NK-92 (cell line): Measurements from ENCODE around the gene KCNQ2.

Experiments
- DNase-seq: peaks from one replicate; lab custom pipeline; 2025; ENCODE audit not compliant: unreplicated experiment; lab: John Stamatoyannopoulos, UW

The KCNQ2 gene

DNA sequence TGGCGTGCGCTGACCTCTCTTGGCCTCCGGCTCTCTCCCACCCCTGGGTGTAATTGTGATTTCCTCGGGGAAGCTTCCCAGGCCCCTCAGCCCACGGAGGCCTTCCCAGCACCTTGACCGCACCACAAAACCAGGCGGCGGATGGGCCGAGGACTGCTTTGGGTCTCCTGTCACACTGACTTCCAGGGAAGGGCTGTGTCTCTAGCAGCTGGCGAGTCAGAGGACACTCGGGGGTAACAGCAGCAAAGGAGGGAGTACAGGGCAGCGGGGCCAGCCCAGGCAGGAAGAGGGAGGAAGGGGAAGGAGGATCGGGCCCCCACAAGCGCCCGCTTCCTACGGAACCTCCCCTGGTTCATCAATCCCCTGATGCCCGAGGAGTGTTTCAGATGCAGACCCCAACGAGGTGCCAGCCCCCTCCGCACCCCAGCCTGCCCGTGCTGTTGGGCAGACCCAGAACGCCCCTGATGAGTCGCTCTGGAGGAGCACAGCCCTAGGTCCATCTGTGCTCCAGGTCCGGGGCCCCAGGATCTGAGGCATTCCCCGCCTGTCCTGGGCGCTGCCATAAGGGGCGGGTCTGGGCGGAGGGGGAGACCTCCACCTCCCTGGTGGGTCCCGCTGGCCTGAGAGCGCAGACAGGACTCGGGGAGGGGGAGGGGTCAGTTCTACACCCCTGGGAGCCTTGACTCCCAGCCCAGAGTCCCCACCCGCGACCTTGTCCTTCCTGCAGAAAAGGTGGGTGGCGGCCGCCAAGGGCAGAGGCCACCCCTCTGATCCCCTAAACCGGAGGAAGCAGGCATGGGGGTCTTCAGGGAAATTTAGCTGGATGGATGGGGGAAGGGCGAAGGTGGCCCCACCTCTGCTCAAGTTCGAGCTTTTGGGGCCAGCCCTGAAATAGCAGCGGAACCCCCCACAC lies 112.3 kb downstream of the KCNQ2 start:
- no peak for DNase-seq

DNA sequence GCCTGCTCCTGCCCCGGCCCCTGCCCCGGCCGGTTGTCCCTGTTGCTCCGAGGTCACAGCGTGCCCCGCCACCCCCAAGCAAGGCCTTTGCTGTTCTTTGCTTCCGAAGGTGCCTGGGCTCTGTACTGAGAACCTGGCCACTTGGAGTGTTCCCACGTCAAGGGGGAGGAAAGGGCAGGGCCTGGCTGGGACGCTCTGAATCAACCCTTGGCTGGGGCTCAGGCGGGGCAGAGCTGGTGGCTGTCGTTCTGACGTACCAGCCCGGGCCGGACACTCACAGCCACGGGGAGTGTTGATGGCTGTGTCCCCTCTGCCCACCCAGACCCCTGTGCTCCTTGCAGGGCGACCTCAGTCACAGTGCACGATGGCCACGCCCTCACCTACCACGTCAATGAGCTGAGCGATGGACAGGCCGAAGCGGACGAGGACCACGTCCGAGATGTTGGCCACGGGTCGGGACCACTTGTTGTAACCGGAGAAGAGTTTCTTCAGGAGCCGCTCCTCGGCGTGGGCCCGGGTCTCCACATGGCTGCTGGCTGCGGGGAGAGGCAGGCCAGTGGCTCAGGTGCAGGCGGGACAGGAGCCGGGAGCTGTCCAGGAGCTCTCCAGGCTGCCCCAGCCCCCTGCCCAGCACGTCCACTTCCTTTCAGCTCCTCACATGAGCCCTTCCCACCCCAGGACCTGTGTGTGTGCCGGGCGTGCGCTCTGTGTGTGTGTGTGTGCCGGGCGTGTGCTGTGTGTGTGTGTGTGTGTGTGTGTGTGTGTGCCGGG lies 113.1 kb downstream of the KCNQ2 start:
- DNase-seq, result no peak

DNA sequence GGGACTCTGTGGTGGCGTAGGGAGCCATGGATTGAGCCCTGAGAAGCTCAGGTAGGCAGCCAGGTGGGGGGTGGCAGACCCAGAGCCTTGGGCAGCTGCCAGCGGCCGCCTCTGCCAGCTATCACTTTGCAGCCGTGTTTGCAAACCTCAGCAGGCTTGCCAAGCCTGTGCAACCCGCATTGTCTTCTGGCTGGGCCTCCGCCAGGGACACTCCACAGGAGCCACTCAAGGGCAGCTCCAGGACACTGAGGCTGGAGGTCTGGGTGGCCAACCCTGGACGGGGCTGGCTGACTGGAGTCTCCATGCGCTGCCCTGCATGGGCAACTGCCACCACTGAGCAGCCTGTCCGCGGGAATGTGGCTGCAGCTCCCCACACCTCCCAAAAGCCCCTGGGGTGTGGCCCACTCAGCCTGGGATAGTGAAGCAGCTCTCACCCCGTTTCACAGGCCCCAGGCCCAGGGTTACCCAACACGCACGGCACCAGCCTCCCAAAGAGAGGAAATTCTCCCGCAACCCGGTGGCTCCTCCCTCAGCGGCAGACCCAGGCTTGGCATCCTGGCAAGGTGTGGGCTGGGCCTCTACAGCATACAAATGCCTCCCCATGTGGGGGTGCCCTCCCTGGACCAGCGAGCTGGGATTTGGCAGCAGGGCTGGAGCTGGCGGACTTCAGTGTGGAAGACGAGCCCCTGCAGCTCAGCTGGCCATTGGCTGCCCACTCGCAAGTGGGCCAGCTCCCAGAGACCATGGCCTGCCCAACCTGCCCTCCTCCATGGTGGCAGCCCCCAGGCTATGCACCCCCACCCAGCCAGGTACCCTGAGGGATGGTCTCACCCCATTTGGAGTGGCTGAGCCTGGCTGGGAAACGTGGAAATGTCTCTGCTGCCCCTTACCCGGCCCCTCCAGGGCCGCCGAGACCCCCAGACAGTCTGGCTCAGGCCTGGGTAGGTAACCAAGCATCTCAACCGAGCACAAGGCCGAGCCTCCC lies 114.2 kb downstream of the KCNQ2 start:
- no peak for DNase-seq

DNA sequence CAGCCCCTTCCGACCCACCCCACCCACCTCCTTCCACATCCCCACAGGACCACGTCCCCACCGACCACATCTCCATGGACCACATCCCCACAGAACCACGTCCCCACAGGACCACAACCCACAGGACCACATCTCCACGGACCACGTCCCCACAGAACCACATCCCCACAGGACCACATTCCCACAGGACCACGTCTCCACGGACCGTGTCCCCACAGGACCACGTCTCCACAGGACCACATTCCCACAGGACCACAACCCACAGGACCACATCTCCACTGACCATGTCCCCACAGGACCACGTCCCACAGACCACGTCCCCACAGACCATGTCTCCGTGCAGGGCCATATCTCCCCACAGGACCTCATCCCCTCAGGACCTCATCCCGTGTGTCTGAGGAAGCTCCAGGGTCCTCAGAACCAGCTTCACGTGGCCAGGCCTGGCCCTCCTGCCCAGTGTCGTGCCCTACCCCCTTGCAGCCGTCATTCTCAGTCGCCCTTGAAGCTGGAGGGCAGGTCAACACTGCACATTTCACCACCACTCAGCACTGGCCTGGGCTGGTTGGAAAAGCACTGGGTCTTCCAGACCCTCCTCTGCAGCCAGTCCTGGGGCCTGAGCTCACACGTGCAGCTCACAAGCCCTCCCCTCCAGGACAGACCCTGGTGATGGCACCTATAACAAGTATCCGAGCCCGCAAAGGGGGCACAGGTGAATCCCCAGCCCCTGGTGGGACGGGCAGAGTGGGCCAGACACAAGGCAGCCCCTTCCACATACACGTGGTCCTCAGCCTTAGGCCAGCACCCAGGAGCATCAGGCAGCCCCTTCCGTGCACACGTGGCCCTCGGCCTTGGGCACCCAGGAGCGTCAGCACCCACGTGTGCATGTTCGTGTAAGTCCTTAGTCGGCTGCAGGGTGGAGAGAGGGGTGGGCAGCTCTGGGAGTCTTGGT lies 115.2 kb downstream of the KCNQ2 start:
- no peak for DNase-seq

DNA sequence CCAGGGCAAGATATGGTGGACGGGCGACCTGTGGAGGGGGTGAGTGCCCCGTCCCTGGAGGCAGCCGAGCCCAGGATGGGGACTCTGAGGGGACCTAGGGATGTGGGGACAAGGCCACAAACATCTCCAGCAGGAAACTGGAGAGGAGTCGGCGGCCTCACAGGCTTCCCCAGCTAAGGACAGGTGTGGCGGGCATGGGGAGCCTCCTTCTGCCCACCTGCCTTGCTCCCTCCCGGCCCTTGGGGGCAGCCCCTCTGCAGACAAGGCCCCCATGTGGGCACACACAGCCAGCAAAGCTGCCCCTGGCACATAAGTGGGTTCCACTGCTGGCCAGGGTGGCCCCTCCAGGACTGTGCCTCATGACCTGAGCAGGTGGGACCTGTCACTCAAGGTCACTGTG lies 115.9 kb downstream of the KCNQ2 start:
- no peak for DNase-seq

DNA sequence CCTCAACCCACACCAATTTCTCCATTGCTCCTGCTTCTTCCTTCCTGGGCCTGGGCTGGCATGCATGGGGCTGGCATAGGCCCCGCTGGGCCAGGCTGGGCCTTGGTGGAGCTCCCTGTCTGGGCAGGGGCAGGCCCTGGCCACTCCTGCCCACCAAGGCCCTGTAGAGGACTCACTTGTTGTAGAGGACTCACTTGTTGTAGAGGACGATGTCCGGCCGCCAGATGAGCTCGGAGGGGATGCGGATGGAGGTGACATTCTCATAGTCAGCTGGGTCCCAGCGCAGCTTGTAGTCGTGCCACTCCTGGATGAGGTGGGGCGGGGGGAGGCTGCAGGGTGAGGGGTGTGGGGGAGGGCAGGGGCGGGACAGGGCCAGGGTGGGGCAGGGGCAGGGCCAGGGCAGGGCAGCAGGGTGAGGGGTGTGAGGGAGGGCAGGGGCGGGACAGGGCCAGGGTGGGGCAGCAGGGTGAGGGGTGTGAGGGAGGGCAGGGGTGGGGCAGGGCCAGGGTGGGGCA lies 116.6 kb downstream of the KCNQ2 start:
- DNase-seq, result no peak

DNA sequence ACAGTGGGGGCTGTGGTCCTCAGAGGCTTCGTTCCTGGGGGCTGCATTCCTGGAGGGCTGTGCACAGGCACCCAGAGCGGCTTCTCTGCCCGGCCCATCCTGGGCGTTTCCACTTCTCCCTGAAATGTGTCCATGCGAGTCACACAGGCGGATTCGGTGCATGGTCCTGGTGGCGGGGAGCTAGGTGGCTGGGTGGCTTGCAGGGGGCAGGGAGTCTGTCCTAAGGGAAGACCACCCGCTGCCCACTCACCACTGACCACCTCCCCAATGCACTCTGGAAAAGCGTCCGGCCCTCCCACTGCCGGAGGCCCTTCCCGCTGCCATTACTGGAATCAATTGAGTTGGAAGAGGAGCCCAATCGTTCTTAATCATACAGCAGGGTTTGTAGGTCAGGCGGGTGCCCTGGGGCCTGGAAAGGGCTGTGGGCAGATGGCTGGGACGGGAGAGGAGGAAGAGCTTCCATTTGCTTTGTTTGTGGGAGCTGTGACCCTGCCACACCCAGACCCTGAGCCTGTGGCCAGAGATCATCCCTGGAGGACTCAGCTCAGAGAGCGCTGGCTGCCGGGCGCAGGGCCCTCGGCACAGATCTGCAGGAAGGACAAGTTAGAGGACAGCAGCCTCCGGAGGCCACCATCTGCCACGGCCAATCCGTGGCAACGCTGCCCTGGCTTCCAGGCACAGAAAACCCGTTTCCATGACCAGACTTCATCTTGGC lies 117.7 kb downstream of the KCNQ2 start:
- no peak for DNase-seq

DNA sequence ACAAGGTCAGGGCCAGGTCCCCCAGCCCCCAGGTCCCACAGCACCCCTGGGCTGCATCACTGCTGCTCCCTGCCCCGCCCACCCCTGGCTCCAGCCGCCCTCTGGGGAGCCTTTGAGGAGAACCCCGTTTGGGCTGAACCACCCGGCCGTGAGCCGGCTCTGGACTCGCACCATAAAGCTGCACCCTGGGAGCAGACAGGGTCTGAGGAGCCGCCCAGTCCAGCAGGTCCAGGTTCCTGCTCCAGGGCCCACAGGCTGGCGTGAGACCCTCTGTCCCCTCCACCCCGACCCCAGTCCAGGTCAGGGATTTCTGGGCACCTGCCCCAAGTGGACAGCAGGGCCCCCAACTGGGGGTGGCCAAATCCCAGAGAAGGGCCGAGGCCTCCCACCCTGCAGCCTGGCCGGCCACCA lies 119.6 kb downstream of the KCNQ2 start:
- DNase-seq, result no peak

DNA sequence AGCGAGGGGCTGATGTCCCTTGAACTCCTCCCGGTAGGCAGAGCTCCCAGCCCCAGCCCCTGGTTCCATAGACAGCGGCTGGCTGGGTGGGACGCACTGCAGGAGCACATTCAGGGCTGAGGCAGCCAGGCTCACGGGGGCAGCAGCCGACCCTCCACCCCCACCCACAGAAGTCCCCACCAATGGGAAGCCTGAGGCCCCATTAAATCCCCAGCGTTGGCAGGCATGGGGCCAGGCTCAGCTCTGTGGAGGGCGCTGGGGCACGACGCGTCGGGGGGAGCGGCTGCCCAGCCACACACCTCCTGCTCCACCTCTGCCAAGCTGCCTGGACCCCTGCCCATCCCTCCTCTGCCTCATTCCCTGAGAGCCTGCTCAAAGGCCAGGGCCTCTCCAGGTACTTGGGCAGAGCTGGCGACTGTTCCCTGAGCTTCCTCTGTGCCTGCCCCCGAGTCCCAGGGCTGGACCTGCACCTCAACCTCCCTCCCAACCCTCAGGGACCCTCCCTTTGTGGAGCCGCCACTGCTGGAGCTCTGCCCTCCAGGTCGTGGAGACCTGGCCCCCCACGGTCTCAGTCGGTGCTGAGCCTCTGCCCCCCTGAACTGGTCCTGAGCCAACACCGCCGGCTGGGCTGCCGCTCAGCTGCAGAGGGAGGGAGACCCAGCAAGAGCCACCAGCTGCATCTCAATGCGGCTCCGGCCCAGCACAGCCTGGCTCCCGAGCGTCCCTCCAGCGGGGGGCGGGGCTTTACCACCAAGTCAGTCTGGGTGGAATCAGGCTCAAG lies 120.5 kb downstream of the KCNQ2 start:
- DNase-seq, result no peak

DNA sequence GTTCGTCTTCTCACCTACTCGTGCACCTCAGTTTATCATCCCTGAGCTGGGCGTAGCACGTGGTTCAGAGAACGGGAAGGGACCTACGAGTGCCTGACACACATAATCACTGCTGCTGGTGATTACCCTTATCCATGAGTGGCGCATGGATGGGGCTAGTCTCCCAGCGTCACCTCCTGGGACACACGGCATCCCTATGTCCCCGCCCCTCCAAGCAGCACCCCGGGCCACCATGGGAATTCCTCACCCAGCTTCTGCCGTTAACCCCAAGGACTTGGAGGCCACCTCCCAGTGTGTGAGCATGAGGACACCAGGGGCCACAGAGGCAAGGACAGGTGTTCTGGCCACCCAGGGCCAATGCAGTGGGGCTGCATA lies 121.1 kb downstream of the KCNQ2 start:
- no peak for DNase-seq

DNA sequence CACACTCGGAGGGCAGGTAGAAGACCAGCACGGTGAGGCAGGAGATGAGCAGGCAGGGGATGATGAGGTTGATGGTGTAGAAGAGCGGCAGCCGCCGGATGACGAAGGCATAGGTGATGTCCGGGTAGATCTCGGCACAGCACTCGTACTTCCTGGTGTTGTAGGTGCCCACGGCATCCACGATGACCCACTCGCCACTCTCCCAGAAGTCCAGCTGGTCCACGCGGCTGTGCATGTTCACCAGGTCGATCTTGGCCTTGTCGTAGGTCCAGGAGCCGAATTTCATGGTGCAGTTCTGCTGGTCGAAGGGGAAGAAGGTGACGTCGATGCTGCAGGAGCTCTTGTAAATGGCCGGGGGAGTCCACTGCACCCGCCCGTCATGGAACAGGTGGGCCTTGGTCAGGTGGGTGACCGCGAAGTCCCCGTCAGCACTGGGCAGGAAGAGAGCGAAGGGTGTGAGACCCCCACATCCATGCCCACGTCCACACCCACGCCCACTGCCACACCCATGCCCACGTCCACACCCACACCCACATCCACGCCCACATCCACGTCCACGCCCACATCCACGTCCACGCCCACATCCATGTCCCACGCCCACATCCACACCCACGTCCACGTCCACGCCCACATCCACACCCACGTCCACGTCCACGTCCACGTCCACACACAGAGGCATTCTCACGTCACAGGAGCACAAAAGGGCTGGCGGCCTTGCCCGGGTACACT lies 121.7 kb downstream of the KCNQ2 start:
- DNase-seq, result no peak
